Hindlimb muscle (tissue), 1 donor: ENCODE results near the gene BPGM. TPM values are rescaled to one million over a fixed set of nuclear protein-coding genes. Genes with fewer than 3 reads are reported as not detected.

Experiments used
- DNase-seq: peaks from one replicate; pipeline ENCODE4 v3.0.0-alpha.2; 2013
- polyA plus RNA-seq: library from polyadenylated mRNA; unstranded; fragments of 120-200 nt; gene quantifications from one replicate; pipeline ENCODE4 v1.2.1, GENCODE V29; 2013; ENCODE audit not compliant: insufficient read length

Gene BPGM
- polyA plus RNA-seq, 1 donor = 17.0 TPM

DNA sequence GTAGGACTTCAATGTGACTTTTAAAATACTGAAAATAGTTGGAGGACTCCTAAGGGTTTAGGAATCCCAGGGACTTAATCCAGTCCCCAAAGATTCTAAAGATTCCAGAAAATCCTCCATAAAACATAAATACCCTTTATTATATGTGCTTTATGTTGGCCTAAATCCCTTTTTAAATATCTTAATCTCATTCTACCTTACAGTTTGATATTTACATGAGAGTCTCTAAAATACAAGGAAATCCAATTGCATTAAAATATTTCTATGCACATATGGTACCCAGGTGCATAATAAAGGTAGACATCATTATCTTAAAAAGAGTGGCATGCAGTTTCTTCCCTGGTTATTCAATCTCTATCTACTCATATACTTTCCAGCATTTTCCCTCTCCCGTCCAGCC is 51.8 kb downstream of the BPGM start:
- no peak for DNase-seq

DNA sequence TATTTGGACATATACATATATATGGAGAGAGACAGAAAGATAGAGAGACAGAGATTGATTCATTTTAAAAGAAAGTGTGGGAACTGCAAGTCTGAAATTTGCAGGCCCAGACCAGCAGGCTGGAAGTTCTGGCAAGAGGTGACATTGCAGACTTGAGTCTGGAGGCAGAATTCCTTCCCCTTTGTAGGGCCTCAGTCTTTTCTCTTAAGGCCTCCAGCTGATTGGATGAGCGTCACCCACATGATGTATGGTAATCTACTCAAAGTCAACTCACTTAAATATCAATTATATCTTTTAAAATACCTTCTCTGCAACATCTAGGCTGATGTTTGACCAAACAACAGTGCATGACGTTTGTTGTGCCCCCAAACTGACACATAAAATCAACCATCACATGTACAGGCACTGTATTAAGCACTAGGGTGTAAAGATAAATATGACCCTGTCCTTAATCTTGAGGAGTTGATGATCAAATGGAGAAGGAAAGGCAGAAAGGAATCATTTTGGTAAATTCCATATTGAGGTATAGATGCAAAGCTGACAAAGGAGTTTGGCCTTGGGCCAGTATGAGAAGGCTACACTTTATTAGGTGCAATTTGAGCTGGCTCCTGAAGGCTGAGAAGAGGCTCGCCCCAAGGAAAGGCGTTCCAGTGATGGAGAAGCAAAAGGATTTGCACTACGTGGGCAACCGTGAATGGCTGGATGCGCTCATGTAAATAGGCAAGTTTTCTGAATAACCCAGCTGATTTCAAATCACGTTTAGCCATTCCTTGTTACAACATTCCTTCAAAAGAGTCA is 52.6 kb downstream of the BPGM start:
- no peak for DNase-seq

DNA sequence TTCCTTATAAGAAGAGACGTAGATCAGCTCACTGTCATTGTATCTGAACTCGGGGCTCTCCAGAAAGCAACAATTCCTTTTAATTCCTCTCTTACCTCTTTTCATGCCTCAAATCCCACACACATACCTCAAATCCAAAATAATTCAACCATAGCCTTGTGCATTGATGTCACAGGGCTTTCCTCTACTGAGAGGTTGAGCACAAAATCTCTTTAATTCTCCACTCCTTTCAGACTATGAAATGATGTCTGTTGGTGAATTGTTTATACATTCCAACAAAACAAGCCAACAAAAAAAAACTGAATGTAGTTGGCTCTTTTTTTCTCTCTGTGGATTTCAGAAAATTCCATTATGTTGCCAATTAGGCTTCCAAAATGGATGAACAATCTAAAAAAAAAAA is 53.2 kb downstream of the BPGM start:
- DNase-seq = no peak

DNA sequence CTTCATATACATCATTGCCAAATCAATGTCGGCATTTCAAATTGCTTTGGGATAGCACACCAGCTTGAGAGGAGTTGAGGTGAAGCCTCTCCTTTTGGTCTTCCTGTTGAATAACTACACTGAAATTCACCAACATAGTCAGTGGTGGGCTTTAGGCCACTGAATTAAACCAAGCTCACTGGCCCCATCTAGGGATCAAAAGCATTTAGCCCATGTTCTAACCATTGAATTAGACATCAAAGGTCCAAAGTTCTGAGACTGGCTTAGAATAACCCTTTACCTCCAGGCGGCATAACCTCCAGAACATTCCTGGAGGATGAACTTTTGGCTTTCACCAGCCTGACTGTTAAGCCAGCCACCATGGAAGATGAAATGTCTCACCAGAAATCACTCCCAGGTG is 54.6 kb downstream of the BPGM start:
- DNase-seq = no peak

DNA sequence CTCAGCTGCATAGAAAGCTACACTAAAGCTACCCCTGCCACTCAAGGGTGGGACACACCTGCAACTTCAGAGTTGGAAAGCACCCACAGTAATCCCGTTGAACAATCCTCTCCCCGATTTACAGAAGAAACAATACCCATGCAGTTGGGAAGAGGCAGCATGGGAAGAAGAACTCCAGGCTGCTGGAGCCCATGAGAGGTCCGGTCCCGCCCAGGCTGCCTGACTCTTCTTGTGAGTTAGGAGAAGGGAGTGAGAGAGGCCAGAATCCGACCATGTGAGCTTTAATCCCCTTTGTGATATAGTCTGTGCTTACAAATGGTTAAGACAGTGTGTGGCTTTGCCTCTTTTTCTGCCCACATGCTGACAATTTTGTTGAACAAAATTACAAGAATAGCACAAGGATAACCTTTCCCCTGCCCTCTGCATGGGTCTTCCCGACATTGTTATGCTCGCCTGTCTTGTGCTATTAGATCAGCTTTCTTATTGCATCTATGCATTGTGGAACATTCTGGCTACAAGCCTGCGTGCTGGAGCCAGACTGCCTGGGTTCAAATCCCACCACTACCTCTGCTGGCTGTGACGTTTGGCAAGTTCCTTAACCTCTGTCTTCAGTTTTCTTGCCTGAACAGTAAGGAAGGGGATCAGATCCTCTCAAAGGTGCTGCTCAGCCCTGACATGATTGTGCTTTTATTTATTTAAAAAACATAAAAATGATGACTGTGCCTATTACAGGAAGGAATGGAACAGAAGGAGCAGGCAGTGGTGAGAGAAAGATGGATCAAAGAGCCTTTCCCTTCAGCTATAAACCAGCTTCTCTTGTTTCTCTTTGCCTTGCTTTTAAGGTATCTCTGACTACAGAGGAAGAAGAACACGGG is 56.0 kb downstream of the BPGM start:
- no peak for DNase-seq

DNA sequence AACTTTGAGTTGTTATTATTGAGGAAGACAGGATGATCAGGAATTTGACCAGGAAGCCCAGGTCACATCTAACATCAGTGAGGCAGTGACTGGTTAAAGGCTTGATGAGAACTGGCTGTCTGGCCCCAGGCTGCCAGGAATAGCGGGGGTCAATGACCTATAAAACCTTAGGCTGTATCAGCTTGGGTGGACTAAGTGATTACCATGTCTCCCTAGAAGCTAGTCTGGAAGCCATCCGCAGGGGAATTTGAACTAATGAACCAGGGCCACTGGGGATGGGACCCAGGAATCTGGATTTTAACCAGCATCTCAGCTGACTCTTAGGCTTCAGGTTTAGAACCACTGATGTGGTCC is 56.6 kb downstream of the BPGM start:
- DNase-seq = no peak

DNA sequence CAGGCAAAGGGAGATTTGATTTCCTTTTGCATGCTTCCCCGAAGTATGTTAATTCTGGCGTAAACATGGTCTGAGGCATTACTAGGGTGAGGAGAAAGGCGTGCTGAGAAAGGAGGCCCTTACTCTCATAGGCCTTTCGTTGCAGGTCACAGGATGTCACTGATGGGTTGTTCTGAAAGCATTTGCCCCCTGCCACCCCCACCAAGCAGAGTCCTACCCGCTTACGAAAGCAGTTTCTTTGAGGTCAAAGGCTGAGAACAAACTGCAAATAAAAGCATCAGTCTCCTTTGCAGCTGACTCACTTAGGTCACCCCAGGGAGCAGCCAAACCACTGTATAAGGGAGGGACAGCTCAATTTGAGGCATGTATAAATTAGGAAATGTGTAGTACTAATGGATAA is 57.1 kb downstream of the BPGM start:
- DNase-seq = no peak

DNA sequence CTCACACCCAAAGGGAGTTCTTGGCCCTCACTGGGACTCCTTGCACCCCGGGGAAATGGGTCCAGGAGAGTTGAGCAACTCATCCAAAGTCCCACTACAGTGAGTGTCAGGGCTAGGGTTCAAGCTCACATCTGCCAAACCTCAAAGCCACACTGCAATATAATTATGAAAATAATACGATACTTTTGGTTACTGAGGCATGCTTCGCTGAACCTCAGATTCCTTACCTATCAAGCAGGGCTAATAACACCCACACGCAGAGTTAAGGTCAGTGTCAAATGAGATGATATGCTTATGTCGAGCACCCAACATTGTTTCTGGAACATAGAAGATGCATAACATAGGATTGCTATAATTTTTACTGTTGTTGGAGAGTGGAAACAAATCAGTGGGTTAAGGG is 58.2 kb downstream of the BPGM start:
- no peak for DNase-seq

DNA sequence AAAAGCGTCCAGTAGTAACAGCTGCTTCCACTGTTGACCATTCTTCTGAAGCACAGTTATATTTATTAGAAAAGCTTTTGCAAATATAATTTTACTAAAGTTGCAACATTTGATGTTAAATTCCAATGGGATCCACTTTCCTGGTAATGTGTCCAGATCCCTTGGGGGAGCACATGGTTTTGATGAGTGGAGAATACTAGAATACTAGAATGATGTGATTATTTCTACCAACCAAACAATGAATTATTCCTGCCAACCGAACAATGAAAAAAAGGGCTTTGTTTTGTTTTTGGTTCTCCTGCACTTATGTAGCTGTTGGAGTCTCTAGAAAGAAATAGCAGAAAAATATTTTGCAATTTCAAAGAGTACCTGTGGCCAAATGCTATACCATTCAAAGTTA is 59.1 kb downstream of the BPGM start:
- no peak for DNase-seq

DNA sequence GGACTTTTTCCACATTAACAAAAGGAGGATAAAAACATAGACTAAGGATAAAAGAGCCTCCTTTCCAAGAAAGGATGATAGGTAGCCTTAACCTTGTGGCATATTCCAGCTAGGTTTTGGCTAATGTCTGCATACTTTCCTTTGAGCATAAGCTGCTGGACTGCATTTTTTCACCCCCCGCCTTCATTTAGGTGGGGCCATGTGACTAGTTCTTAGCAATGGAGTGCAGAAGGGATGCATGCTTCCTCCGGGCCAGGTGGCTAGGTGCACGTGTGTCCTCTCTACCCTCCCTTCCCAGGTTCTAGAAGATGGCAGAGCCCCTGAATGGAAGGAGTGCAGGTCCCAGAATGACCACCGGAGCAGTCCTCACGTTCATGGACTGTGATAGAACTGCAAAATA is 59.8 kb downstream of the BPGM start:
- no peak for DNase-seq

DNA sequence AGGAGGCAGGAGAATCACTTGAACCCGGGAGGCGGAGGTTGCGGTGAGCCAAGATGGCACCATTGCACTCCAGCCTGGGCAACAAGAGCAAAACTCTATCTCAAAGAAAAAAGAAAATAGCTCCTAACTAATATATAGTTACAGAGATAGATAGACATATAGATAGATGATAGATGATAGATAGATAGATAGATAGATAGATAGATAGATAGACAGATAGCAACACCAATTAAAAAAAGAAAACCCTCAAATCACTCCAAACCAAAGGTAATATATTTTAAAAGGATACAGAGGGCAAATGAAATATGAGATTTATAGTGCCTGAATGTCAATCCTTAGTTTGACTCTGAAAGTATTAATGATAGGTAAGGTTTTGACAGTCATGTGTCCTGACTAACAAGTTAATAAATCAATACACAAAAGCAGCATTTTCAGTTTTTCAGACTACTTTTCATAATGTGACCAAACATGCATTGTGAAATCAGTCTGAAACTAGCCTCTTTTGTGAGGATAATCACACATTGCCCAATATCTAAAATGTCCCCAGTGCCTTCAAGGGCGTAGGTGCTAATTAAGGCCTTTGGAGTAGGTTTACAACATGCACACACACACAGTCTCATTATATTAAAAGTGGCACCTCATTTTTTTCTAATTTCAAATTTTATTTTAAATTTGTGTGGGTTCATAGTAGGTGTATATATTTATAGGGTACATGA is 61.2 kb downstream of the BPGM start:
- DNase-seq = no peak

DNA sequence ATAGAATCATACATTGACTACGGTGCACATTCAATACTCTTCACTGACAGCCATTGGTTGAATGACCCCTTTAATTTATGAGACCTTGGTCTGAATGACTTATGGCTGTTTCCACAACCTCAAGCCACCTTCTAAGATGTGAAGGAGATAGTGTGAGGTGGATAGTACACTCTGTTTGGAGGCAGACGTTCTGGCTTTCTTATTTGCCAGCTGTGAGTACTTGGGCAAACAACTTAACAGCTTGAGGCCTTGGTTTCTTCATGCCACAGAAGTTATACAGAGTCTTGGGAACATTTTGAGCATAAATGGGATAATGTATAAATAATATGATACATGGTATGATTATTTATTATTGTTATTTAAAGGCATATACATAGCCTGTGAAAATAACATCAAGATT is 62.0 kb downstream of the BPGM start:
- DNase-seq = no peak

DNA sequence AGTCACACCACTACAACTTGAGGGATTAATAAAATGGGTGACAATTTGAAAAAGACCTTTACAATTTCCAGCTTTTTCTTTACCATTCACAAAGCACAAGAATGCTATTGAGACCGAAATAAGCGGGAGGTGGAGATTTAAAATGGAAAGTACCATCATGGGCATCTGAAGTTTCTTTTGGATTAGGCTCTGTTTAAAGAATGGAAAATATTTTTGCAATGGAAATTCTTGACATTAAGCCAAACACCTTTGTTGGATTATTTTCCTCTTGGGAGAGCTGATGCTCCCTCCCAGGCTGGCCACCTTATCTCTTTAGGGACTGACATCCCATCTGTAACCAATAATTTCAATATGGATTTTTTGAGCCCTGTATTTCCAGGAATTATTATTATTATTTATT is 62.5 kb downstream of the BPGM start:
- DNase-seq = no peak

DNA sequence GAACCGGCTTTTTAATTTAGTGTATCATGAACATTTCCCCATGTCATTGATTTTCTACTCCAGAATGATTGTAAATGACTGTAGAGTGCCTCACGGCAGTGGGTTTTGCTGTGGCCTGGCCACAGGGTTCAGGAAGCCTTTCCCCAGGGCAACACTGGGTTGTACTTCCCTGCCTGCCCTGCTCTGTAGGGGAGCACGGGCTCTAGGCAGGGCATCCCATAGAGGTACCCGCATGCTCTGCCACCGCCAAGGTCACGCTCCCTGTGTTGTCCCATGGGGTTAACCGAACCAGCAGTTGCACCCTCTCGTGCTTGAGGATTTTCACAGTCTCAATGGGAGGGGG is 63.8 kb downstream of the BPGM start:
- no peak for DNase-seq

DNA sequence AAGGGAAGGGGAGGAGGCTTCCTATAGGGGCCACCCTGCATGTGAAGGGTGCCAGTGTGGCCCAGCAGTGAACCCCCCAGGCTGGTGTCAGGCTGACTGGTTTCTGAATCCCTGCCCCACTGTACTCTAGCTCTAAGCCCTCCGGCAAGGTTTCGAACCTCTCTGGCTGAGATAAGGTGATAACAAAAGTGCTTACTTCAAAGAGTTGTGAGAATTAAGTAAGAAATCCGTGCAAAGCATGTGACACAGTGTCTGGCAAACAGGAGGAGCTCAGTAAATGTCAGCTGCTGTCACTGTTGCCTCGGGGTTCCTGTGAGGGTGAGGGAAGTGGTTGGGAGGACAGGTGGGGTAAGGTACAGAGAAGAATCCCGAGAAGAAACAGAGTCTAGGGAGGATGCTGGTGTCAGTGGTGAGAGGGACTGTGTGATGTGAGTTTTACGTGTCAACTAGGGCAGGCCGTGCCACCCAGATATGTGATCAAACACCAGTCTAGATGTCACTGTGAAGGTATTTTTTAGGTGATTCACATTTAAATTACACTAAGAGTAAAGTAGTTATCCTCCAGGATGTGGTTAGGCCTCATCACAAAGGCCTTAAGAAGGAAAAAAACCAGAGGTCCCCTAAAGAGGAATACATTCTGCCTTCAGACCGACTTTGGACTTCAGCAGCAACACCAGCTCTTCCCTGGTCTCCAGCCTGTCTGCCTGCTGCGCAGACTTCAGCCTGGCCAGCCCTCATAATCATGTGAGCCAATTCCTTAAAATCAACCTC is 64.4 kb downstream of the BPGM start:
- DNase-seq = no peak

DNA sequence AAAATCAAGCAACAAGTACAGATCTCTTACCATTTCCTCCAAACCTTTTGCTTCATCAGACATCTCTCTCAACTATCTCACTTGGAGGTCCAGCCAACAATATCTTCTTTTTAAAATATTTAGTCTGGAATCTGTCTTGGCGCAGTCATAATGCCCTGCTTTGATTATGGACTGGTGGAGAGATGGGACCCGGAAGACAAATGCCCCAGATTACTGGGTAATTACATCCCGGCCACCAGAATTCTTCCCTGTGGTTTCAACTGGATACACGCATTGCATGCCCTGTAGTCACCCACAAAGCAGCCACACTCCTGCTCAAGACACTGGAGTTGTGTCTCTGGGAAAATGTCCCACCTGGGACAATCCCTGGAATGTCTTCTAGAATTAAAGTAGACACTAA is 65.5 kb downstream of the BPGM start:
- no peak for DNase-seq

DNA sequence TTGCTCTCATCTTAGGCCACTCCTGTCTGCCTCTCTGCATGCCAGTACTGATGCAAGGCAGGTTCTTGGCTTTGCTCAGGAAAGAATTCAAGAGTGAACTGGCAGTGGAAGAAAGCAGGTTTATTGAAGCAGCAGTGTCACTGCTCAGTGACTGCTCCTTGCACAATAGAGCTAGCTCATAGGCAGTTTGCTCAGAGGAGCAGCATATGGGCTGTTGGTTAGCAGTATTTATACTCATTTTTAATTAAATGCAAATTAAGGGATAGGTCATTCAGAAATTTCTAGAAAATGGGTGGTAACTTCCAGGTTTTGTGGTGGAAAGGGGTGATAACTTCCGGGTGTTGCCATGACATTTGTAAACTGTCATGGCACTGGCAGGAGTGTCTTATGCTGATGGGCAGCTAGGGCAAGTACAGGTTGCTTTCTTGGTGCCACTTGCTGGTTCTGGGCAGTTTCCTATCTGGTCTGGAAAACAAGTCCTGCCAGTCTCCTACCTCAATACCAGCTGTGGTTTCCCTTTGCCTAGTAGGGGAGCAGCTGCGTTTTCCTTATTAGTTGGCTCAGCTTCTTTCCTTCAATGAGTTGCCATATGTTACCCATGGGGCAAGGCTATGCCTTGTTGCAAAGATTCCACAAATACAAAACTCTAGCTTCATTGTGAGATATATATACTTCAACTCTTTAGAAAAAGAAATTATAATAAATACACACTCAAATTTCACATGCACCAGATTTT is 68.0 kb downstream of the BPGM start:
- DNase-seq = no peak

DNA sequence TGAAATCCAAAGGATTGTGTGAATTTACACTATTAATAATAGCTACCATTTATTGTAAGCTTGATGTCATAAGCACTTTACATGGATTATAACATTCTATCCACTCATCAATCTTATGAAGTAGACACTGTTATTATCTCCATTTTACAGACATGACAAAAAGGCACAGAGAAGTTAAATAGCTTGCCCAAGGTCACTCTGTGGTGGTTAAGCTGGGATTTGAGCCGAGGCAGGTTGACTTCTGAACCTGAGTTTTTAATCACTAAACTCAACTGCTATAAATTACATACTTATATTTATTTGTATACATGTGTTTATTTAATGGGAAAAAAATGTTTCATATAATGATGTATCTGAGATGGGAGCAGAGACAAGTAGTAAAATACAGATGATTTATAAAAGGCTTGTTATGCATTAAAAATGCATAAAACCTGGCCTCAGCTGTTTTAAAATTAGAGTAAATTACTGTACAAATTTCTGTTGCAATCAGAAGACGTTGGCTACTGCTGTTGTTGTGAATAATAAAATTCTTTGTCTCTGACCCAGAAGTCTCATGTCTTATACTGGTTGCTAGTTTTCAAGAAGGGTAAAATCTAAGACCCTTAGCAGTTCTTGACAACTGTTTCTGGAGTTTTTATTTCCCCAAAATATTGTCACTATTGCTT is 71.7 kb downstream of the BPGM start:
- DNase-seq = no peak

DNA sequence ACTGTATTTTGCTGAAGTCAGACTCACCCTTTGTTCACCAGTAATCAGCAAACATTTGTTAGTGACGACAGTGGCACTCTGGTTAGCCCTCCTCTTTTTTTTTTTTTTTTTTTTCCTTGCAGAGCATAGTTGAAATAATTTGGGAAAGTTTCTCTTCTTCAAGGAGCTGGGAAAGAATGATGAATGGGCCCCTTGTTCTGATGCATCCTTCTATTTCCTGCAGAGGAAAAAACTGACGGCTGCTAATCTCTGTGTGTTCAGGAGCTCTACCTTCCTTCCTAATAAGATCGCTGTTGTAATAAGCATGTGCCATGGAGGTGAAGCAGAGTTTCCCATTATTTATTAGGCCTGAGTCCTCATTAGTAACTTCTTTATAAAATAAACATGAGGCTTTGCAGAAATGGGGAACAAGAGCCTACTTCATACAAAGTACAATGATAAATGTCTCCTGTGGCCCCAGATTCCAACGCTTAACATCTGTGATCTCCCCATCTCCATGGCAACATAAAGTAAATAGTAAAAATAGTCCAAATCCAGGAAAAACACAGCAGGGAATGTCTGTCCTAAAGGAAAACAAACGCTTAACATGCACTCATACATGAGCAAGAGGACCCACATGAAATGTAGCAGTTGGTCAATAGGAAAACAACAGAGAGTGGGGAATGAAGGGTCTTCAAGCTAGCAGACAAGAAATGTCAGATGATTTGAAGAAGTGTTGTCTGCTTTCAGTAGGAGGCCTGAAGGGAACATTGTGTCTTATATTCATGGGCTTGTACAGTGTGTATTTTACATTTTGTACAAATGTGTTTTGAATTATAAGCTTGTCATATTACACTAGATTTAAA is 73.7 kb downstream of the BPGM start:
- DNase-seq = peak; percentile 59

DNA sequence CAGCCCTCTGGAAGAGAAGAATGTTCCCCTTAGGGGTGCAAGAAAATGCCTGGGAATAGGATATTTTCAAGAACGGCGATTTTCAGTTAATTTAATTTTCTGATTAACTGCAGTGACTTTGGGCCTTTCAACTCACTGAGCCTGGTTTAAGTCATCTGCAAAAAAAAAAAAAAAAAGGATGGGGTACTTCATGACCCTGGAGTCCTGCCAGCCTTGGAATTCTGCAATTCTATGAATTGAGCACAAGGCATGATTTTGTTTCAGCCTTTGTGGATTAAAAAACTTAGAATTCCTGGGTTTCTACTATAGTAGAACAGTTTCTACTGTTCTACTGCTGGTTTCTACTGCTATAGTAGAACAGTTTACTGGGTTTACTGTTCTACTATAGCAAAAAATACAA is 74.5 kb downstream of the BPGM start:
- no peak for DNase-seq
